Ascending aorta (tissue), 2 donors: ENCODE data around the gene SLC28A1. TPM values are rescaled to one million over a fixed set of nuclear protein-coding genes. Genes with fewer than 3 reads are reported as not detected.

ENCODE experiments used
- DNase-seq, 2 donors: peaks; one replicate each; pipeline ENCODE4 v3.0.0-alpha.2; 2019; ENCODE audit warnings: low spot score in 2 of 2
- H3K27ac ChIP-seq, 2 donors: fragments of 200-600 bp; sonication (generic); one replicate each; pipeline ENCODE4 v1.5.1; 2016 to 2017; ENCODE audit warnings: mild to moderate bottlenecking in 1 of 2
- H3K27me3 ChIP-seq: fragments of 200-600 bp; sonication (generic); one replicate; pipeline ENCODE4 v1.5.1; 2017
- H3K36me3 ChIP-seq, 2 donors: fragments of 200-600 bp; sonication (generic); one replicate each; pipeline ENCODE4 v1.5.1; 2016
- H3K4me1 ChIP-seq, 2 donors: fragments of 200-600 bp; sonication (generic); one replicate each; pipeline ENCODE4 v1.5.1; 2016 to 2017; ENCODE audit warnings: mild to moderate bottlenecking in 1 of 2
- H3K4me3 ChIP-seq, 2 donors: fragments of 200-600 bp; sonication (generic); one replicate each; pipeline ENCODE4 v1.5.1; 2016 to 2017; ENCODE audit warnings: mild to moderate bottlenecking in 1 of 2
- H3K9me3 ChIP-seq, 2 donors: fragments of 200-600 bp; sonication (generic); one replicate each; pipeline ENCODE4 v1.5.1; 2016
- intact Hi-C: fragments of 100-400 bp; cut with DNase I; formaldehyde crosslinking; loops from one replicate; pipeline ENCODE4 v1.15.1; 2023
- total RNA-seq: library from RNA; depleted of rRNA; stranded (reverse); fragments of >200 nt; gene quantifications from one replicate; pipeline ENCODE4 v1.1.0, GENCODE V29; 2016
- TF ChIP-seq, protein P1 (sequence below), 3 experiments: fragments of 200-600 bp in 2 of 3; fragments of 450-650 bp in 1 of 3; sonication (generic) in 2 of 3; IDR thresholded peaks; one replicate each; pipeline ENCODE4 v1.5.1; 2016 to 2019; ENCODE audit warnings: antibody characterized with exemption in 3 of 3, mild to moderate bottlenecking in 1 of 3, moderate library complexity in 1 of 3

SLC28A1 gene
- total RNA-seq, 1 donor from 2014 or later: not detected

DNA sequence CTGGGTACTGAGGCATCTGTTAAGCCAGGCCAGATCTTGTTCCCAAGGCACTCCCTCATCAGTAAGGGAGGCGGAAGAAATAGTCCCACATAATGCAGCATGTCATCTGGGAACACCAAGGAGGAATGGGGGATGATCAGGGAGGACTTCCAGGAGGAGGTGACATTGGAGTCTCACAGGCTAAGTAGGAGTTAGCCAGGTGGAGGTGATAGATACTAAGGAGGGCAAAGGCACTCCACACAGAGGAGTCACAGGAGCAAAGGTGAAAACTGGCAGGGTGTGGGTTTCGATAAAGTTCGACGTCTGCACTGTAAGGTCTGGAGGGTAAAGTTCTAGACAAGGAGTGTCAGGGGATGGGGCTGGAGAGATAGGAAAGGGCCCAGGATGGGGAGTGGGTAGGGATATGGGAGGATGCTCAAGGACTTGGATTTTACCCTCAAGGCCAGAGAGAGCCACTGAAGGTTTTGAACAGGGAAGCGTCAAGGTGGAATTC lies 6.3 kb downstream of the SLC28A1 start:
- TF ChIP-seq, protein P1, sequence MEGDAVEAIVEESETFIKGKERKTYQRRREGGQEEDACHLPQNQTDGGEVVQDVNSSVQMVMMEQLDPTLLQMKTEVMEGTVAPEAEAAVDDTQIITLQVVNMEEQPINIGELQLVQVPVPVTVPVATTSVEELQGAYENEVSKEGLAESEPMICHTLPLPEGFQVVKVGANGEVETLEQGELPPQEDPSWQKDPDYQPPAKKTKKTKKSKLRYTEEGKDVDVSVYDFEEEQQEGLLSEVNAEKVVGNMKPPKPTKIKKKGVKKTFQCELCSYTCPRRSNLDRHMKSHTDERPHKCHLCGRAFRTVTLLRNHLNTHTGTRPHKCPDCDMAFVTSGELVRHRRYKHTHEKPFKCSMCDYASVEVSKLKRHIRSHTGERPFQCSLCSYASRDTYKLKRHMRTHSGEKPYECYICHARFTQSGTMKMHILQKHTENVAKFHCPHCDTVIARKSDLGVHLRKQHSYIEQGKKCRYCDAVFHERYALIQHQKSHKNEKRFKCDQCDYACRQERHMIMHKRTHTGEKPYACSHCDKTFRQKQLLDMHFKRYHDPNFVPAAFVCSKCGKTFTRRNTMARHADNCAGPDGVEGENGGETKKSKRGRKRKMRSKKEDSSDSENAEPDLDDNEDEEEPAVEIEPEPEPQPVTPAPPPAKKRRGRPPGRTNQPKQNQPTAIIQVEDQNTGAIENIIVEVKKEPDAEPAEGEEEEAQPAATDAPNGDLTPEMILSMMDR (IDR thresholded peaks at IDR 0.05): no peak
- Histone ChIP-seq H3K4me3 (no peak overlapping the region), H3K27me3 (no peaks in the 10 kb centered on the region), H3K27ac (no peak overlapping the region), H3K36me3 (no peaks in the 10 kb centered on the region), H3K9me3 (no peaks in the 10 kb centered on the region), H3K4me1 (no peaks in the 10 kb centered on the region)
- intact Hi-C loops: no loop called here
- no peak for DNase-seq

DNA sequence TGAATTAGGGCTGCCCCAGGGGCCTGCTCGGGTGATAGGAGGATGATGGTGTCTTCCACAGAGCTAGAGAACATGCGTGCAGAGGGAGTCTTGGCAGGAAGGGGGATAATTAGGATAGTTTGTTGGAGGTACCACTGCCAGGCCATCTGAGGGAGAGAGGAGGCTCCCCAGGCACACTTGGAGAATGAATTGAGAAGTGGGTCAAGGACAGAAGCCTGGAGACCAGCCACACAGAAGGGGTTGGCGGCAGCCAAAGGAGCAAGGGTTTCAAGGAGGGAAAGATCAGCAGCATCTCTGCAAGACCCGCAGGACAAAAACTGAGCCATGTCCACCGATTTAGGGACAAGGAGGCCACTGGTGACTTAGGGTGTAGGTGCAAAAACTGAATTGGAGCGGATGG lies 6.9 kb downstream of the SLC28A1 start:
- Histone ChIP-seq H3K9me3 (no peaks in the 10 kb centered on the region), H3K4me1 (no peaks in the 10 kb centered on the region), H3K36me3 (no peaks in the 10 kb centered on the region), H3K27ac (no peak overlapping the region), H3K4me3 (no peak overlapping the region), H3K27me3 (no peaks in the 10 kb centered on the region)
- TF ChIP-seq, protein P1 (IDR thresholded peaks at IDR 0.05): no peak
- intact Hi-C loops: no loop called here
- DNase-seq: no peak

DNA sequence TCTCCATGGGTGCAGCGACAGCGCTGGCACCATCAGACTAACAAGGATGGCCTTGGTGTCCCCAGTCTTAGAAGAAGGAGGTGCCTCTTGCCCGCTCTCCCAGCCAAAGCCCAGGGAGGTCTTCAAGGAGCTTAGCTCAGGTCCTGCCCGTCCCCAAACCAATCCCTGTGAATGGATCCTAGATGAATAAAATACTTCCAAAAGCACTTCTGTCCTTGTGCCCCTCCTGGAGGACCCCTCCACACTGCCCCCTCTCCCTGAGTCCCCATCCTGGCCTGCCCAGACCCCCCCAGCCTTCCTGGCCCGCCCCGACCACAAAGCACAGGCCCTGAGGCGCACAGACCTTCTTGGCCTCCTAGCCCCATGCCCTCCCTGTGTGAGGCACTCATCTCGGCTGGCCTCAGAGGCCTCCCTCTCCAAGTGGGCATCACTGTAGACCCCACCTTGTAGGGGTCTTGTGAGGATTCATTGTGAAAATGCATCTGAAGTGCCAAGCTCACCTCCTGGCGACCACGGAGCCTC lies 8.4 kb downstream of the SLC28A1 start:
- Histone ChIP-seq H3K9me3 (no peaks in the 10 kb centered on the region), H3K36me3 (no peaks in the 10 kb centered on the region), H3K27me3 (no peaks in the 10 kb centered on the region), H3K27ac (no peak overlapping the region), H3K4me3 (no peak overlapping the region), H3K4me1 (no peaks in the 10 kb centered on the region)
- DNase-seq: no peak
- TF ChIP-seq, protein P1 (IDR thresholded peaks at IDR 0.05): no peak
- intact Hi-C loops: no loop called here

DNA sequence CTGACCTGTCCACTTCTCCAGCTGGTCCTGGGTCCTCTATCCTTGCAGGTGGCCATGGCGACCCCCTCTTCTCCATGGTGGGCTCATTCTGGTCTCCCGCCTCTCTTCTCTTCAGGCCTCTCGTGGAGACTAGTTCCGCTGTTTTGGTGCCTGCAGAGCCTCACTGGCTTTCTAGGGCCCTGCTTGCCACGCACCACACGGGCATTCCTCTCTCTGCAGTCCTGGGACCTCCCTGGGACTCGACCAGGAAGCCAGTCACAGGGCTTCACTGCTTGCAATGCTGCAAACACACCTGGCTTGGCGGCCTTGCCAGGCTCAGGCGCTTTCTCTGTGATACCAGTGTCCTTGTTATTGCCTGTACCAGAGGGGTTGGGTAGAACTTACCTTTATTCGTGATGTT lies 9.1 kb downstream of the SLC28A1 start:
- H3K4me1 ChIP-seq: no peaks in the 10 kb centered on the region
- H3K9me3 ChIP-seq: no peaks in the 10 kb centered on the region
- intact Hi-C loops: no loop called here
- H3K4me3 ChIP-seq: no peak overlapping the region
- TF ChIP-seq, protein P1 (IDR thresholded peaks at IDR 0.05): no peak
- H3K27me3 ChIP-seq: no peaks in the 10 kb centered on the region
- H3K36me3 ChIP-seq: no peaks in the 10 kb centered on the region
- H3K27ac ChIP-seq: no peak overlapping the region
- no peak for DNase-seq

DNA sequence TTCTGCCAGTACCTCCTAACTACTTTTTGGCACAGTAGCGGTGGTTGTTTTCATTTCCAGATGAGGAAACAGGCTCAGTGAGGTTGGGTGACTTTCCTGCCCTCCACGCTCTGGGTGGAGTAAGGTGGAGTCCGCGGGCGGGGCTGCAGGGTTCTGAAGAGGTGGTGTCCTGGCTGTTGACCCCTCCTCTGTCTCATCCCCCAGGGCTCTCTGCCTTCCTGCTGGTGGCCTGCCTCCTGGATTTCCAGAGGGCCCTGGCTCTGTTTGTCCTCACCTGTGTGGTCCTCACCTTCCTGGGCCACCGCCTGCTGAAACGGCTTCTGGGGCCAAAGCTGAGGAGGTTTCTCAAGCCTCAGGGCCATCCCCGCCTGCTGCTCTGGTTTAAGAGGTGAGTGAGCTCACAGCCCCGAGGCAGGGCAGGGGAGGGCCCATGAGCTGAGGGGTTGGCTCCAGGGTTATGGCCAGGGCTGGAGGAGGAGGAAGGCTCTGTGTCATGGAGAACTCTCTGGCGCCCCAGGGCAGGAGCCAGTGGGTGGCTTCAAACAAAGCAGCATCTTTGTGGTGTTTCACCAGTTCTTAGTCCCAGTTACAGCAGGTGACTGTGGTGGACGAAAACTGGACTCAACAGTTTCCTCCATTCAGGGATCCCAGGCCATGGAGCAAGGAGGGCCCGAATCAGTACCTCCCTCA lies 10.4 kb downstream of the SLC28A1 start:
- H3K27me3 ChIP-seq: no peaks in the 10 kb centered on the region
- H3K27ac ChIP-seq: no peak overlapping the region
- H3K9me3 ChIP-seq: no peaks in the 10 kb centered on the region
- no peaks in the 10 kb centered on the region for H3K36me3 ChIP-seq
- DNase-seq: no peak
- intact Hi-C loops: no loop called here
- no peak overlapping the region for H3K4me3 ChIP-seq
- TF ChIP-seq, protein P1 (IDR thresholded peaks at IDR 0.05): no peak
- H3K4me1 ChIP-seq: no peaks in the 10 kb centered on the region
